Mucosa of descending colon (tissue), 3 donors: Measurements from ENCODE around the gene NCAPG2. TPM values are rescaled to one million over a fixed set of nuclear protein-coding genes. Genes with fewer than 3 reads are reported as not detected.
A peak's percentile ranks its signal among the peaks of the same experiment; 100 is the strongest.

ENCODE experiments used
- ATAC-seq: fragments of 200-7000 bp; cut with Tn5 transposase; one replicate; pipeline ENCODE4 v1.9.1; 2020; ENCODE audit warnings: mild to moderate bottlenecking, moderate library complexity
- DNase-seq, 3 donors: peaks; one replicate each; pipeline ENCODE4 v3.0.0-alpha.2; 2020
- H3K36me3 ChIP-seq: fragments of 200-600 bp; one replicate; pipeline ENCODE4 v1.8.0; 2021; ENCODE audit warnings: low read depth, mild to moderate bottlenecking
- H3K4me1 ChIP-seq: fragments of 200-600 bp; one replicate; pipeline ENCODE4 v1.8.0; 2021; ENCODE audit warnings: low read depth, mild to moderate bottlenecking
- H3K4me3 ChIP-seq: fragments of 200-600 bp; one replicate; pipeline ENCODE4 v1.8.0; 2021; ENCODE audit warnings: mild to moderate bottlenecking
- H3K9me3 ChIP-seq: fragments of 200-600 bp; one replicate; pipeline ENCODE4 v1.8.0; 2021; ENCODE audit warnings: mild to moderate bottlenecking
- CTCF ChIP-seq: fragments of 200-600 bp; IDR thresholded peaks from one replicate; pipeline ENCODE4 v1.8.0; 2022; ENCODE audit warnings: antibody characterized with exemption, mild to moderate bottlenecking
- intact Hi-C, 2 donors: fragments of 100-400 bp; cut with DNase I in 1 of 2; cut with micrococcal nuclease in 1 of 2; formaldehyde crosslinking; loops; one replicate each; pipeline versions ENCODE4 v1.11.0 to v1.11.1; 2022; cut with DNase I, micrococcal nuclease
- total RNA-seq, 3 donors: library from RNA; stranded (reverse); fragmentation: NEBNext Ultra II Directional in 2 of 3; extraction: Animal tissue kit (Norgen Biotek cat#: 25700) in 2 of 3; gene quantifications; one replicate each; pipeline versions ENCODE4 v1.2.1 to v1.2.4, GENCODE V29; 2021 to 2023
- donor health status: DM: no; HTN: no; CAD: no; lungs with moderate emphysema.
- donor health status: DM: no; HTN: no; CAD: no.
- donor health status: DM: no; HTN: yes; CAD: no.

The NCAPG2 gene
- total RNA-seq, 3 donors from 2014 or later = 8.1 to 25.0 (median 8.9) TPM

GRCh38 chr7:158586499-158587161 lies 118.0 kb downstream of the NCAPG2 start:
- intact Hi-C loops = no loop called here

DNA sequence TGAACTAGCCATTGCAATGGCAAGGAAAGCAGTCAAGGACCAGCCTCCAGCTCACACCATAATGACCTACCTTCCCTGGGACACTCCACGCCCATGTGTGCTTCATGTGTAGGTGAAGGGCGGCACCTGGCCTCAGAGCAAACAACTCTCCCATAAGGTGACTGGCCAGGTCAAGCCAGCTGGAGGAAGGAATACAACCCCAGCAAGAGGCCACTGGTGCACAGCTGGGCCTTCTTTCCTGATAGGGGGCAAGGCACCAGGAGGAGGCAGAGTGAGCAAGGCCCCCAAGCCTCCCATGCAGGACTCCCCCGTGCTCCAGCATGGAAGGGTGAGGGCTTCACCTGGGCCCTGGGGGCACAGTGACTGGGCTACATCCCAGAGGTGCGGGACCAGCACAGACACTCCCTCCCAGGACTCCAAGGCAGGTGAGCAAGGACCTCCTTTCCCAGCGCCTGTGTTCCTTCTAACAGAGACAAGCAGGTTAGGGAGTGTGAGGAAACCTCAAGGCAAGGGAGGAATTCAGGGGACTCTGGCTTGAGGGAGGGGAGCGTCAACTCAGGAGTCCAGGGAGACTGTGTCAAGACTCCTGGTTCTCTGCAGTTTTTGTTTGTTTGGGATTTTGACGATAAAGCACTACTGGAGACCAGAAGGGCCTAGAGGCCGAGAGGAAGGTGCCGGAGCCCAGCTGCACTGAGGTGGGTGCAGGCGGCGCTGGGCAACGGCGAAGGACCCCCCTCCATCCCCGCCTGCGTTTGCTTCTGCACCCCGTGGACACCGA lies 118.7 kb downstream of the NCAPG2 start:
- Histone ChIP-seq H3K9me3 (no peaks in the 10 kb centered on the region), H3K36me3 (no peaks in the 10 kb centered on the region), H3K4me3 (no peak overlapping the region), H3K4me1 (peaks cover 27% of the 10 kb centered on the region)
- intact Hi-C loops = no loop called here
- no peak for TF ChIP-seq CTCF
- peak in 2 of 3 donors; percentile 54 to 57 for DNase-seq
- ATAC-seq = peak; percentile 58

More at GRCh38 chr7:158586499-158587161, 118.0 kb downstream of the NCAPG2 start:
- Histone ChIP-seq H3K4me3 (no peak overlapping the region), H3K9me3 (no peaks in the 10 kb centered on the region), H3K4me1 (peaks cover 27% of the 10 kb centered on the region), H3K36me3 (no peaks in the 10 kb centered on the region)
- TF ChIP-seq CTCF = no peak
- ATAC-seq (no peak), DNase-seq (peak in 2 of 3 donors; percentile 23 to 38)

- Histone ChIP-seq H3K4me3 (no peak overlapping the region), H3K36me3 (no peaks in the 10 kb centered on the region), H3K4me1 (peaks cover 27% of the 10 kb centered on the region), H3K9me3 (peaks cover 6% of the 10 kb centered on the region)
- ATAC-seq (no peak), DNase-seq (no peak)
- TF ChIP-seq CTCF = no peak
- intact Hi-C loops = no loop called here
Measured at GRCh38 chr7:158584407-158584806, 120.2 kb downstream of the NCAPG2 start.

DNA sequence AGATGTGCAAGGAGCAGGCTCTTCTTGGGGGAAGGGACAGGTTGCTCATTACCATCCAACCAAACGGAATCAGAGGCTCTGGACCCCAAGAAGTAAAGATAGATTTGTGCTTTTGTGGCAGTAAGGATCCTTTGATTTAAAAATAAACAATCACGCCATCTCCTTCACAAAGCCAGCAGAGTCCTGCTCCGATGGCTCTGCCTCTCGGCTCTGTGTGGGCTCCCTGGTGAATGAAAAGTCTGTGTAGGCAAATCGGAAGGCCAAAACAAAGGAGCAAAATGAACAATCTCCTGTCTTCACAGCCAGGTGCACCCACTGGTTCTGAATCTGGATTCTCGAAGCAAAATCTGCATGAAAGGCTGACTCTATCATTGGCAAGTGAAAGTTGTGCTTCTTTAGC lies 120.8 kb downstream of the NCAPG2 start:
- no peaks in the 10 kb centered on the region for H3K36me3 ChIP-seq
- no peak for TF ChIP-seq CTCF
- intact Hi-C loops = no loop called here
- DNase-seq (no peak), ATAC-seq (no peak)
- peaks cover 6% of the 10 kb centered on the region for H3K9me3 ChIP-seq
- no peak overlapping the region for H3K4me3 ChIP-seq
- H3K4me1 ChIP-seq = peaks cover 27% of the 10 kb centered on the region

DNA sequence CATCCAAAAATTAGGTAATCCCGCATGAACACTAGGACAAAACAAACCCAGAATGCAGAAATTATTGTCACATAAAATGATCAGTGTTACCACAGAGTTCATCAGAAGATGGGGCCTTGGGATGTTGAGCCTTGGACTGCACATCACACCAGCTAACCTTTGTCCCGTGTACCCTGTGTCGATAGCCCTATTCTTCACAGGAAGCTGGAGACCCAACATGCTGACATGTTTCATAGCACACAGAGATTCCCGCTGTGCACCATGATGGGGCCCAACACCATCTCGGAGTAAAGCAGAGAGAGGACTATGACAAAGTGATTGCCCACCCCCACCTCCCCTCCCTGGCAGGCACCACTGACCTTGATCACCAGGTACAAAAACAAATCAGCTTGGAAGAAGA lies 121.5 kb downstream of the NCAPG2 start:
- TF ChIP-seq CTCF = no peak
- ATAC-seq = no peak
- H3K4me3 ChIP-seq = no peak overlapping the region
- H3K36me3 ChIP-seq = no peaks in the 10 kb centered on the region
- H3K4me1 ChIP-seq = peaks cover 24% of the 10 kb centered on the region
- DNase-seq = no peak
- H3K9me3 ChIP-seq = peaks cover 6% of the 10 kb centered on the region
- intact Hi-C loops = no loop called here
